ENCODE data around the gene ADAMTS6. TPM values are rescaled to one million over a fixed set of nuclear protein-coding genes. Genes with fewer than 3 reads are reported as not detected.

ADAMTS6 gene
- total RNA-seq, 2 donors from 2014 or later = 0.91 to 20.7 TPM

DNA sequence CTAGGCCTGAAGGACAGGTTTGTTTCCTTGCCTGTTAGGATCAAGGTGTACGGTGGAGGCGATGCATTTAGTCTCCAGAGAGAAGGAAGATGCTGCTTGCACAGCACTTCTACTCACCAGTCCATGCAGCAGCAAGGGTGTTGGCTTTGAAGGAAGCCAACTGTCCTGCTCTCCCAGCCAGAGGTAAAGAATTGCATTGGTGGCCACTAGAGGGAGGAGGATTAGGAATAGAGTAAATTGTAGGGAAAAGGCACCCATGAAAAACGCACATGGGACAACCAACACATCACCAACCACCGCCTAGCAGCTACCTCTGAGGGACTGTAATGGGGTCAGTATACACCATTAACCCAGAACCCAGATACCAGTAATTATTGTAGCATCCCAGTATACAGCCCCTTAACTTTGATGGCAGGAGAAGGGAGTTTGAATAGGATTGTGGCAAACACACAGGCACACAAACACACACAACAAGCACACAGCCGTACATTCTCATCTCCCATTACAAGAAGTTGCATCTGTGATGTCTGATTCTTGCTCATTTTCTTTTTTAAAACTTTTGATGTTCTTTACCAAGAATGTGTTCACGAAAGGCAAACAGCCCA is 267.7 kb downstream of the ADAMTS6 start:
- Histone ChIP-seq H3K4me1 (replicated peaks) (no peaks in the 10 kb centered on the region), H3K27me3 (replicated peaks; ENCODE audit: insufficient read depth) (no peaks in the 10 kb centered on the region), H3K36me3 (no peaks in the 10 kb centered on the region), H3K4me3 (no peak overlapping the region), H3K27ac (no peak overlapping the region), H3K9me3 (no peaks in the 10 kb centered on the region)
- WGBS = 90% methylated on average over 6 of the region's 6 CpGs
- intact Hi-C loops (cut with DNase I) = no loop called here
- no peak for DNase-seq (ENCODE audit: low spot score)
- TF ChIP-seq POLR2A (IDR thresholded peaks at IDR 0.05) (no peak), POLR2AphosphoS5 (IDR thresholded peaks at IDR 0.05) (no peak)
- TF ChIP-seq, protein P1, sequence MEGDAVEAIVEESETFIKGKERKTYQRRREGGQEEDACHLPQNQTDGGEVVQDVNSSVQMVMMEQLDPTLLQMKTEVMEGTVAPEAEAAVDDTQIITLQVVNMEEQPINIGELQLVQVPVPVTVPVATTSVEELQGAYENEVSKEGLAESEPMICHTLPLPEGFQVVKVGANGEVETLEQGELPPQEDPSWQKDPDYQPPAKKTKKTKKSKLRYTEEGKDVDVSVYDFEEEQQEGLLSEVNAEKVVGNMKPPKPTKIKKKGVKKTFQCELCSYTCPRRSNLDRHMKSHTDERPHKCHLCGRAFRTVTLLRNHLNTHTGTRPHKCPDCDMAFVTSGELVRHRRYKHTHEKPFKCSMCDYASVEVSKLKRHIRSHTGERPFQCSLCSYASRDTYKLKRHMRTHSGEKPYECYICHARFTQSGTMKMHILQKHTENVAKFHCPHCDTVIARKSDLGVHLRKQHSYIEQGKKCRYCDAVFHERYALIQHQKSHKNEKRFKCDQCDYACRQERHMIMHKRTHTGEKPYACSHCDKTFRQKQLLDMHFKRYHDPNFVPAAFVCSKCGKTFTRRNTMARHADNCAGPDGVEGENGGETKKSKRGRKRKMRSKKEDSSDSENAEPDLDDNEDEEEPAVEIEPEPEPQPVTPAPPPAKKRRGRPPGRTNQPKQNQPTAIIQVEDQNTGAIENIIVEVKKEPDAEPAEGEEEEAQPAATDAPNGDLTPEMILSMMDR (IDR thresholded peaks at IDR 0.05) = no peak

- no peaks in the 10 kb centered on the region for H3K27me3 ChIP-seq (replicated peaks; ENCODE audit: insufficient read depth)
- TF ChIP-seq POLR2A (IDR thresholded peaks at IDR 0.05) = no peak
- no peak for TF ChIP-seq POLR2AphosphoS5 (IDR thresholded peaks at IDR 0.05)
- TF ChIP-seq, protein P1 (IDR thresholded peaks at IDR 0.05) = no peak
- DNase-seq (ENCODE audit: low spot score) = no peak
- H3K36me3 ChIP-seq = no peaks in the 10 kb centered on the region
- no peak overlapping the region for H3K4me3 ChIP-seq
- H3K4me1 ChIP-seq (replicated peaks) = no peaks in the 10 kb centered on the region
- H3K27ac ChIP-seq = no peak overlapping the region
- H3K9me3 ChIP-seq = no peaks in the 10 kb centered on the region
- intact Hi-C loops (cut with DNase I) = no loop called here
Measured at GRCh38 chr5:65209341-65209740, 272.4 kb downstream of the ADAMTS6 start.

- DNase-seq (ENCODE audit: low spot score) = no peak
- no peaks in the 10 kb centered on the region for H3K4me1 ChIP-seq (replicated peaks)
- no peaks in the 10 kb centered on the region for H3K27me3 ChIP-seq (replicated peaks; ENCODE audit: insufficient read depth)
- WGBS = 94% methylated on average over 3 of the region's 3 CpGs
- intact Hi-C loops (cut with DNase I) = no loop called here
- H3K27ac ChIP-seq = no peak overlapping the region
- H3K9me3 ChIP-seq = no peaks in the 10 kb centered on the region
- no peak overlapping the region for H3K4me3 ChIP-seq
- TF ChIP-seq POLR2AphosphoS5 (IDR thresholded peaks at IDR 0.05) = no peak
- TF ChIP-seq, protein P1 (IDR thresholded peaks at IDR 0.05) = no peak
- TF ChIP-seq POLR2A (IDR thresholded peaks at IDR 0.05) = no peak
- H3K36me3 ChIP-seq = no peaks in the 10 kb centered on the region
Measured at GRCh38 chr5:65204966-65205365, 276.8 kb downstream of the ADAMTS6 start.

DNA sequence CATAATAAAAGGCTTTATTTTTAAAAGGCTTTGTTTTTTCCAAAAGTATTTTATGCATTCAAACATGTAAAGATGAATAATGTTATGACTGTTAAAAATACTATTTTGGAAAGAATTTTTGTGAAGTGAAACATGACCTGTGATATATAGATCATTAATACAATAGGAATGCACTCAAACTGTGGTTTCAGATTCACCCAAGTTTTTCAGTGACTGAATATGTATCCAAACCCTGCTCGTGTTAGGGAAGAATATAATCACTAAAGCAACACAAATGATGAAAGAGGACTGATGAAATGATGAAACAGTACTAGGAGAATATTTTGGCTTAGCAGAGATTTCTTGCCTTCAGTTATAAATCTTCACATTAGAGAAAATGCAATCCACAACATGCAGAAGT is 278.0 kb downstream of the ADAMTS6 start:
- Histone ChIP-seq H3K27me3 (replicated peaks; ENCODE audit: insufficient read depth) (no peaks in the 10 kb centered on the region), H3K36me3 (no peaks in the 10 kb centered on the region), H3K27ac (no peak overlapping the region), H3K4me3 (no peak overlapping the region), H3K9me3 (no peaks in the 10 kb centered on the region), H3K4me1 (replicated peaks) (no peaks in the 10 kb centered on the region)
- DNase-seq (ENCODE audit: low spot score) = no peak
- 78% methylated on average over 1 of the region's 1 CpG for WGBS
- TF ChIP-seq, protein P1 (IDR thresholded peaks at IDR 0.05) = no peak
- no peak for TF ChIP-seq POLR2AphosphoS5 (IDR thresholded peaks at IDR 0.05)
- no peak for TF ChIP-seq POLR2A (IDR thresholded peaks at IDR 0.05)
- intact Hi-C loops (cut with DNase I) = no loop called here

GRCh38 chr5:65199993-65200675 is 281.6 kb downstream of the ADAMTS6 start:
- 13% methylated on average over 3 of the region's 3 CpGs for WGBS
- no peaks in the 10 kb centered on the region for H3K4me1 ChIP-seq (replicated peaks)
- no peaks in the 10 kb centered on the region for H3K36me3 ChIP-seq
- DNase-seq (ENCODE audit: low spot score) = no peak
- TF ChIP-seq, protein P1 (IDR thresholded peaks at IDR 0.05) = no peak
- H3K27me3 ChIP-seq (replicated peaks; ENCODE audit: insufficient read depth) = no peaks in the 10 kb centered on the region
- no peak overlapping the region for H3K4me3 ChIP-seq
- intact Hi-C loops (cut with DNase I) = no loop called here
- no peak overlapping the region for H3K27ac ChIP-seq
- H3K9me3 ChIP-seq = no peaks in the 10 kb centered on the region
